HL-60 (cell line): ENCODE data around the gene CLIC4.
"Not testable (repeated sequence)": the region's sequence is repeated elsewhere in the genome, so short reads cannot be mapped to it uniquely, and the experiment has no call there.

ENCODE experiments used
- DNase-seq, 2 experiments: peaks; one replicate each; pipeline ENCODE4 v3.0.0-alpha.2; 2010 to 2020; ENCODE audit warnings: low read depth in 1 of 2, low spot score in 1 of 2
- H3K27ac ChIP-seq: fragments of 250-450 bp; sonication (Bioruptor Pico); replicated peaks from 2 replicates; pipeline ENCODE4 v1.5.1; 2020; ENCODE audit warnings: mild to moderate bottlenecking, moderate library complexity
- H3K27me3 ChIP-seq: fragments of 250-450 bp; sonication (Bioruptor Pico); 2 replicates; pipeline ENCODE4 v1.5.1; 2021; ENCODE audit warnings: mild to moderate bottlenecking, moderate library complexity; ENCODE audit not compliant: insufficient read depth, poor library complexity, severe bottlenecking
- H3K4me3 ChIP-seq: replicated peaks from 2 replicates; pipeline ENCODE4 v1.5.1; 2011; ENCODE audit warnings: mild to moderate bottlenecking, control low read depth, low read length; ENCODE audit not compliant: insufficient read depth
- CTCF ChIP-seq: IDR thresholded peaks from one replicate; pipeline ENCODE4 v1.5.1; 2011; ENCODE audit warnings: low read length, control low read depth, inconsistent platforms; ENCODE audit not compliant: insufficient read depth
- GABPA ChIP-seq: IDR thresholded peaks from 2 replicates; pipeline ENCODE4 v1.6.1; 2012; ENCODE audit warnings: low read depth
- POLR2AphosphoS5 ChIP-seq: IDR thresholded peaks from 2 replicates; pipeline ENCODE4 v1.6.1; 2012; ENCODE audit warnings: low read depth
- REST ChIP-seq: IDR thresholded peaks from 2 replicates; pipeline ENCODE4 v1.6.1; 2012; ENCODE audit warnings: low read depth; ENCODE audit not compliant: insufficient replicate concordance
- SPI1 ChIP-seq: IDR thresholded peaks from 2 replicates; pipeline ENCODE4 v1.6.1; 2012; ENCODE audit warnings: low read depth, mild to moderate bottlenecking, borderline replicate concordance

Gene CLIC4

GRCh38 chr1:24888971-24889676 is 143.9 kb downstream of the CLIC4 start:
- no peak for TF ChIP-seq SPI1
- no peak for TF ChIP-seq POLR2AphosphoS5
- TF ChIP-seq GABPA, result no peak
- TF ChIP-seq REST, result no peak
- TF ChIP-seq CTCF, result no peak
- Histone ChIP-seq H3K27me3 (no peaks in the 10 kb centered on the region), H3K27ac (no peak overlapping the region), H3K4me3 (no peak overlapping the region)
- DNase-seq, result no peak

DNA sequence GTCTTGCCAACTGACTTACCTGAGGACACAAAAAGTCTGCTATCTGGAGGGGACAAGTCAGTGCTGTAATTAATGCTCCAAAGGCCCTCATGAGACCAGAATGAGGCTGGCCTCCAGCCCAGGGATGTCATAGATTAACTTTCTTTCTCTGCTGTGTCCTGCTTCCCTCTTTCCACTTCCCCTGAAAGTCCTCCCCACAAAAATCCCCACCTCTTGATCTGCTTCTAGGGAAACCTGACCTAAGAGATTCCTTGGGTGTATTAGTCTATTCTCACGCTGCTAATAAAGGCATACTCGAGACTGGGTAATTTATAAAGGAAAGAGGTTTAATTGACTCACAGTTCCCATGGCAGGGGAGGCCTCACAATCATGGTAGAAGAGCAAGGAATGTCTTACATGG is 145.6 kb downstream of the CLIC4 start:
- no peak overlapping the region for H3K4me3 ChIP-seq
- no peaks in the 10 kb centered on the region for H3K27me3 ChIP-seq
- DNase-seq, result no peak
- no peak overlapping the region for H3K27ac ChIP-seq
- TF ChIP-seq POLR2AphosphoS5, result no peak
- TF ChIP-seq GABPA, result no peak
- TF ChIP-seq REST, result no peak
- TF ChIP-seq SPI1, result no peak
- TF ChIP-seq CTCF, result no peak

GRCh38 chr1:24891367-24891766 is 146.1 kb downstream of the CLIC4 start:
- not testable (repeated sequence) for H3K27ac ChIP-seq, H3K27me3 ChIP-seq, DNase-seq, H3K4me3 ChIP-seq

DNA sequence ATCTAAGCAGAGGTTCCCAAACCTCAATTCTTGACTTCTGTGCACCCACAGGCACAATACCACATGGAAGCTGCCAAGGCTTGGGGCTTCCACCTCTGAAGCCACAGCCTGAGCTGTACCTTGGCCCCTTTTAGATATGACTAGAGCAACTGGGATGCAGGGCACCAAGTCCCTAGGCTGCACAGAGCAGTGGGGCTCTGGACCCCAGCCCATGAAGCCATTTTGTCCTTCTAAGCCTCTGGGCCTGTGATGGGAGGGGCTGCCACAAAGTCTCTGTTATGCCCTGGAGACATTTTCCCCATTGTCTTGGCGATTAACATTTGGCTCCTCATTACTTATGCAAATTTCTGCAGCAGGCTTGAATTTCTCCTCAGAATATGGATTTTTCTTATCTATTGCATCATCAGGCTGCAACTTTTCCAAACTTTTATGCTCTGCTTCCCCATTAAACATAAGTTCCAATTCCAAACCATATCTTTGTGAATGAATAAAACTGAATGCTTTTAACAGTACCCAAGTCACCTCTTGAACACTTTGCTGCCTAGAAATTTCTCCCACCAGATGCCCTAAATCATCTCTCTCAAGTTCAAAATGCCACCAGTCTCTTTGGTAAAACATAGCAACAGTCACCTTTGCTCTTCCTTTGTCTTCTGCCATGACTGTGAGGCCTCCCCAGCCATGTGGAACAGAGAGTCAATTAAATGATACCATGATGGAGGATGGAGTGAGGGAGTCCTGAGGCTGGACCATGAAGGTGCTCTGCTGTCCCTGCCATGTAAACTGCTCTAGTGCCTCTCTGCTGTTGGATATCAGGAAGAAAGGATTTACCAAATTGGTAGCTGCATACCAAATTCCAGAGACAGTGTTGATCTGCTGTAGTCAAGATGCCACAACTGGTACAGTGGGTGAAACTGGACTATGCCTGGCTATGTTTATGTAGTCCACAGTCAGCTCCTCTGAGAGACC is 147.2 kb downstream of the CLIC4 start:
- Histone ChIP-seq H3K27ac (no peak overlapping the region), H3K4me3 (no peak overlapping the region), H3K27me3 (no peaks in the 10 kb centered on the region)
- no peak for TF ChIP-seq REST
- no peak for TF ChIP-seq GABPA
- no peak for TF ChIP-seq CTCF
- TF ChIP-seq SPI1, result no peak
- TF ChIP-seq POLR2AphosphoS5, result no peak
- DNase-seq, result no peak
